A673 (cell line): ENCODE measurements around the gene ORC2. TPM values are rescaled to one million over a fixed set of nuclear protein-coding genes. Genes with fewer than 3 reads are reported as not detected.
A peak's percentile ranks its signal among the peaks of the same experiment; 100 is the strongest.

ENCODE experiments used
- BruUV-seq: library from RNA; stranded (reverse); fragments of 400-500 nt; replicated peaks from 2 replicates; lab custom pipeline; 2021; lab: Mats Ljungman, UMichigan
- CTCF ChIA-PET: fragments of 300-600 bp; sonication (Branson Sonifier 250); formaldehyde crosslinking; loops from one replicate; lab custom pipeline; 2022; ENCODE audit warnings: antibody characterized with exemption; lab: Charles Lee
- POLR2A ChIA-PET: fragments of 300-600 bp; sonication (Branson Sonifier 250); formaldehyde crosslinking; loops from one replicate; lab custom pipeline; 2022; ENCODE audit warnings: antibody characterized with exemption; ENCODE audit not compliant: low non-redundant PET; lab: Charles Lee
- DNase-seq: peaks from one replicate; pipeline ENCODE4 v3.0.0-alpha.2; 2015; ENCODE audit warnings: low spot score
- H3K27ac ChIP-seq: fragments of 200-600 bp; sonication (generic); 2 replicates; pipeline ENCODE4 v1.5.1; 2016; ENCODE audit warnings: mixed run types, low read depth, mild to moderate bottlenecking, mixed read lengths, antibody characterized with exemption, low read length; ENCODE audit not compliant: poor library complexity, severe bottlenecking
- H3K27me3 ChIP-seq: fragments of 200-600 bp; sonication (generic); replicated peaks from 2 replicates; pipeline ENCODE4 v1.6.1; 2017; ENCODE audit warnings: mixed run types, low read depth, mild to moderate bottlenecking, mixed read lengths, antibody characterized with exemption, low read length; ENCODE audit not compliant: insufficient read depth, poor library complexity
- H3K36me3 ChIP-seq: fragments of 200-600 bp; sonication (generic); 2 replicates; pipeline ENCODE4 v1.6.1; 2016; ENCODE audit warnings: mixed run types, mild to moderate bottlenecking, mixed read lengths, antibody characterized with exemption, low read length; ENCODE audit not compliant: insufficient read depth, poor library complexity, severe bottlenecking
- H3K4me1 ChIP-seq: fragments of 200-600 bp; sonication (generic); 2 replicates; pipeline ENCODE4 v1.6.1; 2017; ENCODE audit warnings: mixed run types, mild to moderate bottlenecking, mixed read lengths, antibody characterized with exemption, low read length; ENCODE audit not compliant: insufficient read depth, poor library complexity, severe bottlenecking
- H3K4me3 ChIP-seq: fragments of 200-600 bp; sonication (generic); 2 replicates; pipeline ENCODE4 v1.5.1; 2016; ENCODE audit warnings: low read depth, mixed run types, mild to moderate bottlenecking, mixed read lengths, low read length; ENCODE audit not compliant: poor library complexity, severe bottlenecking
- H3K9me3 ChIP-seq: fragments of 200-600 bp; sonication (generic); 2 replicates; pipeline ENCODE4 v1.6.1; 2016; ENCODE audit warnings: mixed run types, low read depth, mild to moderate bottlenecking, mixed read lengths, antibody characterized with exemption, low read length; ENCODE audit not compliant: poor library complexity, severe bottlenecking
- EZH2 ChIP-seq: fragments of 200-600 bp; sonication (generic); IDR thresholded peaks from 2 replicates; pipeline ENCODE4 v1.6.1; 2017; ENCODE audit warnings: borderline replicate concordance, low read depth, mild to moderate bottlenecking, mixed read lengths, antibody characterized with exemption, low read length; ENCODE audit not compliant: poor library complexity, severe bottlenecking
- intact Hi-C: fragments of 100-400 bp; cut with micrococcal nuclease; formaldehyde crosslinking; loops from one replicate; pipeline ENCODE4 v1.10.0; 2022; ENCODE audit not compliant: unreplicated experiment
- total RNA-seq: library from RNA; stranded (reverse); gene quantifications from 2 replicates; pipeline ENCODE4 v1.2.3, GENCODE V29; 2021
- TF ChIP-seq, protein P1 (sequence below): fragments of 300-800, 200-600 bp; sonication (generic); conservative IDR thresholded peaks from 2 replicates; pipeline ENCODE4 v1.5.1; 2017; ENCODE audit warnings: low read depth, mild to moderate bottlenecking, antibody characterized with exemption, low read length, moderate library complexity, mixed read lengths

Gene ORC2
- total RNA-seq, 1 experiment from 2014 or later = 48.6 TPM

DNA sequence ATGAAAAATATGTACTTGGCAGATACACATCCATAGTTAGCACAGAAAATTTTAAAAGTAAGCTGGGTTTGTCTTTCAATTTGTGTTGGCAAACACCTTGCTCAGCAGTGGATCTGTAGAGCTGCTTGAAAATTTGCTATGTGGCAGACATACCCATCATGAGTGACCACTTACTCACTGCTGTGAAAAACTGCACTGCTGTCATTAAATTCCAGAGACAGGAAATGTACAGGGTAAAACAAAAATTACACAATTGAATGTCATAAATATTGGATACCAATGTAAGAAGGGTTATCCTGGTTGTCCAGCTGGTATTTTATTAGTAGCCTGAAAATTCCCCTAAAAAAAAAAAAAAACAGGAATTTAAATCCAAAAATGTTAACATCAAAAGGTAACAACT lies 49.8 kb downstream of the ORC2 start:
- no peak for DNase-seq
- H3K27ac ChIP-seq = no peak overlapping the region
- no peak overlapping the region for H3K4me3 ChIP-seq
- H3K27me3 ChIP-seq = no peaks in the 10 kb centered on the region
- ChIA-PET CTCF (interaction anchor here (0.7 kb wide), 1 partner anchor 13 kb away, joined by 5 read pairs; no protein-coding TSS in a partner anchor), POLR2A (no interaction called here)
- intact Hi-C loops = no loop called here
- no peaks in the 10 kb centered on the region for H3K9me3 ChIP-seq
- peaks cover 54% of the 10 kb centered on the region for H3K36me3 ChIP-seq
- TF ChIP-seq, protein P1, sequence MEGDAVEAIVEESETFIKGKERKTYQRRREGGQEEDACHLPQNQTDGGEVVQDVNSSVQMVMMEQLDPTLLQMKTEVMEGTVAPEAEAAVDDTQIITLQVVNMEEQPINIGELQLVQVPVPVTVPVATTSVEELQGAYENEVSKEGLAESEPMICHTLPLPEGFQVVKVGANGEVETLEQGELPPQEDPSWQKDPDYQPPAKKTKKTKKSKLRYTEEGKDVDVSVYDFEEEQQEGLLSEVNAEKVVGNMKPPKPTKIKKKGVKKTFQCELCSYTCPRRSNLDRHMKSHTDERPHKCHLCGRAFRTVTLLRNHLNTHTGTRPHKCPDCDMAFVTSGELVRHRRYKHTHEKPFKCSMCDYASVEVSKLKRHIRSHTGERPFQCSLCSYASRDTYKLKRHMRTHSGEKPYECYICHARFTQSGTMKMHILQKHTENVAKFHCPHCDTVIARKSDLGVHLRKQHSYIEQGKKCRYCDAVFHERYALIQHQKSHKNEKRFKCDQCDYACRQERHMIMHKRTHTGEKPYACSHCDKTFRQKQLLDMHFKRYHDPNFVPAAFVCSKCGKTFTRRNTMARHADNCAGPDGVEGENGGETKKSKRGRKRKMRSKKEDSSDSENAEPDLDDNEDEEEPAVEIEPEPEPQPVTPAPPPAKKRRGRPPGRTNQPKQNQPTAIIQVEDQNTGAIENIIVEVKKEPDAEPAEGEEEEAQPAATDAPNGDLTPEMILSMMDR = no peak
- TF ChIP-seq EZH2 = no peak
- no peaks in the 10 kb centered on the region for H3K4me1 ChIP-seq
- BruUV-seq = no TSS peak

DNA sequence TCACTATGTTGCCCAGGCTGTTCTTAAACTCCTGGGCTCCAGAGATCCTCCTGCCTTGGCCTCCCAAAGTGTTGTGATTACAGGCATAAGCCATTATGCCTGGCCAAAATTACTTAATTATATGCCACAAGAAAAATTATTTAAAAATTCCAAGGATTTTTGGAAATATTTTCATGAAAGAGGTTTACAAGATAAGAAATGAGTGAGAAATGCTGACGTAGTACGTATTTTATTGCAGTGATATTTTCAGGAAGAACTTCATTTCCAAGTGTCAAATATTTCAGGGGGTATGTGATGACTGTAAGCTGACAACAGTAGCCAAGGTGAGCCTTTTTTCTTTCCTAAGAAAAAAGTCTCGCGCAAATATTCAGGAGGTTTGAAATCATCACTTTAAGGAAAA lies 53.5 kb downstream of the ORC2 start:
- Histone ChIP-seq H3K4me3 (no peak overlapping the region), H3K36me3 (peaks cover 50% of the 10 kb centered on the region), H3K27ac (no peak overlapping the region), H3K4me1 (no peaks in the 10 kb centered on the region), H3K27me3 (no peaks in the 10 kb centered on the region), H3K9me3 (no peaks in the 10 kb centered on the region)
- intact Hi-C loops = loop anchor here (5.0 kb wide), 1 partner anchor 247 kb away; no protein-coding TSS in a partner anchor
- ChIA-PET POLR2A (interaction anchor here (0.7 kb wide), 1 partner anchor 20 kb away, joined by 17 read pairs; no protein-coding TSS in a partner anchor), CTCF (no interaction called here)
- DNase-seq = no peak
- BruUV-seq = no TSS peak
- TF ChIP-seq, protein P1 = no peak
- no peak for TF ChIP-seq EZH2

DNA sequence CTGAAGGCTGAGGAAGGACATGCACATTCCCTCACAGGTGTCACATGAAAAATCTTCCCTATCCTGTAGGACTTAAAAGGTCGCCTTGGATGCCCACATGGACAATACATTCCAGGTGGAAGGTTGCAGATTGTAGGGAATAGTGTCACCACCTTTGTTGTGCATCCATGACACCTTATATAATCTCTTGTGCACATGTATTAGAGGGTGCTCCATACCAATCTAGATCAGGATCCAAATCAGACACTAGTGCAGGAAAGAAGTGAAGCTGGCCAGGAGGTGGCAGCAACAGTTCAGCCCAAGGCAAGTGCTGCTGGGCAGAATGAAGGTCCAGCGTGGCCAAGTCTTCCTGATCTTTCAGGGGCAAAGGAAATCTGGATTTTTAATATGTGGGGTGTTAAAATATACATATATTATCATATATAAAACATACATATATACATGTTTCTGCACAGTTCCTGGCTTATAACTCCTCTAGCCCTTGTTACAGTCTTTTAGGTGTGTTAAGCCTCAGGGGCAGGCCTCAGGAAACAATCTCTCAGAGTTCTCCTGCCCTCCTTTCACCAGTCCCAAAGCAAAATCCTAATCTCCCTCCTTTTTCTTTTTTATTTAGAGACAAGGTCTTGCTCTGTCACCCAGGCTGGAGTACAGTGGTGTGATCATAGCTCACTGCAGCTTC lies 57.7 kb downstream of the ORC2 start:
- peak; percentile 64 for DNase-seq
- ChIA-PET POLR2A (no interaction called here), CTCF (interaction anchor here (0.6 to 2.3 kb wide), 6 partner anchors 17 to 326 kb away, joined by 3 to 19 read pairs (median 8); partner anchors contain the start of gene NIF3L1)
- no peak for TF ChIP-seq EZH2
- TF ChIP-seq, protein P1 = peak; percentile 74
- Histone ChIP-seq H3K4me3 (no peak overlapping the region), H3K27ac (no peak overlapping the region), H3K27me3 (no peaks in the 10 kb centered on the region), H3K36me3 (peaks cover 46% of the 10 kb centered on the region), H3K9me3 (no peaks in the 10 kb centered on the region), H3K4me1 (no peaks in the 10 kb centered on the region)
- intact Hi-C loops = loop anchor here (1.0 to 5.0 kb wide), 3 partner anchors 164 to 327 kb away; no protein-coding TSS in a partner anchor
- BruUV-seq = no TSS peak
